H1 (cell line): ENCODE data around the gene PIGC. TPM values are rescaled to one million over a fixed set of nuclear protein-coding genes. Genes with fewer than 3 reads are reported as not detected.
A peak's percentile ranks its signal among the peaks of the same experiment; 100 is the strongest.

Experiments
- CTCF ChIA-PET: fragments of 300-600 bp; sonication (Branson Sonifier 250); formaldehyde crosslinking; loops from one replicate; lab custom pipeline; 2021; ENCODE audit not compliant: partially characterized antibody; lab: Charles Lee
- POLR2A ChIA-PET: fragments of 300-600 bp; sonication (Branson Sonifier 250); formaldehyde crosslinking; loops from one replicate; lab custom pipeline; 2021; ENCODE audit warnings: inconsistent platforms; ENCODE audit not compliant: partially characterized antibody; lab: Charles Lee
- DNase-seq, 2 experiments: peaks; one replicate each; pipeline versions ENCODE4 v3.0.0 to v3.0.0-alpha.2; 2010 to 2022; ENCODE audit warnings: low spot score in 2 of 2, low read depth in 1 of 2, mixed read lengths in 1 of 2
- FAIRE-seq: peaks from 2 replicates; lab custom pipeline; 2011; peaks lifted over from hg19 to GRCh38; lab: Jason Lieb, UNC
- H2AFZ ChIP-seq: 2 replicates; pipeline ENCODE4 v1.8.1; 2012; ENCODE audit warnings: low read length, inconsistent platforms
- H2AK5ac ChIP-seq: 2 replicates; pipeline ENCODE4 v1.6.1; 2013; ENCODE audit warnings: low read depth, low read length
- H2BK120ac ChIP-seq: replicated peaks from 2 replicates; pipeline ENCODE3; 2013; ENCODE audit warnings: low read depth, low read length, inconsistent platforms
- H2BK12ac ChIP-seq: 2 replicates; pipeline ENCODE4 v1.6.1; 2013; ENCODE audit warnings: low read depth, low read length
- H2BK15ac ChIP-seq: 2 replicates; pipeline ENCODE4 v1.6.1; 2013; ENCODE audit warnings: low read length
- H2BK20ac ChIP-seq: 2 replicates; pipeline ENCODE4 v1.6.1; 2013; ENCODE audit warnings: low read length
- H2BK5ac ChIP-seq: 2 replicates; pipeline ENCODE4 v1.6.1; 2013; ENCODE audit warnings: low read depth, low read length
- H3K14ac ChIP-seq: 2 replicates; pipeline ENCODE4 v1.6.1; 2013; ENCODE audit warnings: inconsistent platforms; ENCODE audit not compliant: insufficient read length
- H3K18ac ChIP-seq: 2 replicates; pipeline ENCODE4 v1.6.1; 2013; ENCODE audit warnings: low read length; ENCODE audit errors: extremely low read depth
- H3K23ac ChIP-seq: 2 replicates; pipeline ENCODE4 v1.6.1; 2013; ENCODE audit warnings: inconsistent platforms; ENCODE audit not compliant: insufficient read length
- H3K23me2 ChIP-seq: 2 replicates; pipeline ENCODE4 v1.6.1; 2013; ENCODE audit warnings: low read depth, low read length
- H3K27ac ChIP-seq: 2 replicates; pipeline ENCODE4 v1.6.1; 2011; ENCODE audit warnings: low read depth, low read length, inconsistent platforms
- H3K27me3 ChIP-seq, 4 experiments: replicated peaks in 1 of 4; 1 replicate in 1 of 4; 2 replicates in 3 of 4; pipeline versions ENCODE4 v1.6.1 to v1.8.1; 2011 to 2013; ENCODE audit warnings: low read length in 3 of 4, mild to moderate bottlenecking in 3 of 4, inconsistent platforms in 2 of 4, mixed read lengths in 2 of 4, moderate library complexity in 1 of 4; ENCODE audit not compliant: control insufficient read depth in 3 of 4, insufficient read depth in 3 of 4; ENCODE audit errors: extremely low read depth in 1 of 4
- H3K36me3 ChIP-seq, 4 experiments: 2 replicates each; pipeline versions ENCODE4 v1.6.1 to v1.8.1; 2011 to 2013; ENCODE audit warnings: mild to moderate bottlenecking in 4 of 4, low read length in 3 of 4, moderate library complexity in 2 of 4, control low read depth in 1 of 4, inconsistent platforms in 1 of 4; ENCODE audit not compliant: insufficient read depth in 4 of 4, control insufficient read depth in 2 of 4
- H3K4ac ChIP-seq: replicated peaks from 2 replicates; pipeline ENCODE3; 2013; ENCODE audit warnings: low read length, low read depth, mixed read lengths, inconsistent platforms; ENCODE audit not compliant: insufficient read length
- H3K4me1 ChIP-seq, 4 experiments: replicated peaks in 1 of 4; 1 replicate in 1 of 4; 2 replicates in 3 of 4; pipeline versions ENCODE4 v1.6.1 to v1.8.1; 2011 to 2013; ENCODE audit warnings: low read length in 3 of 4, inconsistent platforms in 2 of 4, mixed read lengths in 1 of 4; ENCODE audit not compliant: insufficient read depth in 4 of 4, control insufficient read depth in 3 of 4
- H3K4me2 ChIP-seq, 2 experiments: 2 replicates each; pipeline versions ENCODE4 v1.6.1 to v1.8.1; 2011 to 2013; ENCODE audit warnings: low read depth in 2 of 2, low read length in 2 of 2, control low read depth in 1 of 2, inconsistent platforms in 1 of 2, mild to moderate bottlenecking in 1 of 2; ENCODE audit not compliant: insufficient read depth in 1 of 2
- H3K4me3 ChIP-seq, 4 experiments: fragments of 200-600, 300-600 bp in 1 of 4; sonication (generic), shearing (Covaris generic), sonication (Bioruptor Twin) in 1 of 4; 2 replicates each; pipeline versions ENCODE4 v1.5.1 to v1.8.1; 2011 to 2016; ENCODE audit warnings: low read length in 4 of 4, low read depth in 3 of 4, control low read depth in 2 of 4, inconsistent platforms in 2 of 4, mild to moderate bottlenecking in 2 of 4, mixed read lengths in 1 of 4, moderate library complexity in 1 of 4; ENCODE audit not compliant: insufficient read depth in 2 of 4; ENCODE audit errors: extremely low read depth in 1 of 4
- H3K56ac ChIP-seq: replicated peaks from 2 replicates; pipeline ENCODE3; 2013; ENCODE audit warnings: low read depth, mild to moderate bottlenecking, mixed read lengths, low read length, inconsistent platforms; ENCODE audit not compliant: insufficient read length
- H3K79me1 ChIP-seq: 2 replicates; pipeline ENCODE4 v1.6.1; 2013; ENCODE audit warnings: low read depth, low read length, control low read depth
- H3K79me2 ChIP-seq, 2 experiments: 2 replicates each; pipeline versions ENCODE4 v1.6.1 to v1.8.1; 2012 to 2013; ENCODE audit warnings: low read length in 2 of 2, mild to moderate bottlenecking in 2 of 2, inconsistent platforms in 1 of 2; ENCODE audit not compliant: insufficient read depth in 2 of 2, control insufficient read depth in 1 of 2
- H3K9ac ChIP-seq, 4 experiments: replicated peaks in 1 of 4; 1 replicate in 1 of 4; 2 replicates in 3 of 4; pipeline versions ENCODE4 v1.6.1 to v1.8.1; 2011 to 2013; ENCODE audit warnings: low read depth in 3 of 4, low read length in 3 of 4, control low read depth in 2 of 4, mild to moderate bottlenecking in 2 of 4, moderate library complexity in 2 of 4, inconsistent platforms in 1 of 4; ENCODE audit errors: extremely low read depth in 1 of 4
- H3K9me3 ChIP-seq, 2 experiments: 2 replicates each; pipeline versions ENCODE4 v1.6.1 to v1.8.1; 2012 to 2013; ENCODE audit warnings: mild to moderate bottlenecking in 2 of 2, moderate library complexity in 2 of 2, control low read depth in 1 of 2, inconsistent platforms in 1 of 2, low read depth in 1 of 2, low read length in 1 of 2, mixed read lengths in 1 of 2; ENCODE audit not compliant: insufficient read depth in 2 of 2
- H4K20me1 ChIP-seq, 2 experiments: replicated peaks in 1 of 2; 2 replicates each; pipeline versions ENCODE3 to v1.8.1; 2011 to 2013; ENCODE audit warnings: inconsistent platforms in 2 of 2, low read length in 2 of 2, mild to moderate bottlenecking in 1 of 2; ENCODE audit not compliant: insufficient read depth in 2 of 2, control insufficient read depth in 1 of 2
- H4K5ac ChIP-seq: 2 replicates; pipeline ENCODE4 v1.6.1; 2013; ENCODE audit warnings: low read length, low read depth, mixed read lengths, inconsistent platforms; ENCODE audit not compliant: insufficient read length
- H4K8ac ChIP-seq: 2 replicates; pipeline ENCODE4 v1.8.0; 2013; ENCODE audit warnings: mild to moderate bottlenecking, moderate library complexity, low read length, inconsistent platforms; ENCODE audit not compliant: insufficient read depth; ENCODE audit errors: extremely low read depth
- H4K91ac ChIP-seq: replicated peaks from 2 replicates; pipeline ENCODE3; 2013; ENCODE audit warnings: low read length, mixed read lengths, inconsistent platforms; ENCODE audit not compliant: insufficient read length
- EP300 ChIP-seq, 2 experiments: IDR thresholded peaks; 1 replicate in 1 of 2; 2 replicates in 1 of 2; pipeline ENCODE4 v1.6.1; 2011 to 2012; ENCODE audit warnings: low read depth in 2 of 2, low read length in 2 of 2, mild to moderate bottlenecking in 2 of 2, borderline replicate concordance in 1 of 2, inconsistent platforms in 1 of 2, moderate library complexity in 1 of 2
- WGBS, 2 experiments: shearing (Covaris generic) in 1 of 2; methylation state at CpG; one replicate each; pipeline versions ENCODE4 v1.1.6 to v1.1.7; 2013 to 2015; ENCODE audit warnings: low lambda C conversion rate in 2 of 2, mixed read lengths in 2 of 2, inconsistent platforms in 1 of 2, low coverage in 1 of 2, missing lambda C conversion rate in 1 of 2; ENCODE audit not compliant: insufficient replicate concordance in 2 of 2, insufficient coverage in 1 of 2, insufficient read length in 1 of 2; ENCODE audit errors: extremely low coverage in 1 of 2, missing lambda C conversion rate in 1 of 2; 5-methylcytosine and 5-hydroxymethylcytosine counted together
- polyA plus RNA-seq, 7 experiments: library from polyadenylated mRNA; depleted of rRNA in 3 of 7; stranded (reverse) in 5 of 7; unstranded in 2 of 7; fragments of >200 nt in 5 of 7; fragments of 200-250 nt in 2 of 7; gene quantifications; 1 replicate in 5 of 7; 2 replicates in 1 of 7; 4 replicates in 1 of 7; pipeline versions ENCODE4 v1.2.1 to v1.2.3, GENCODE V29; 2011 to 2013; ENCODE audit warnings: missing spikeins in 2 of 7, mixed read lengths in 2 of 7
- total RNA-seq: library from RNA; stranded (reverse); fragmentation: NEBNext Ultra II Directional; extraction: Animal tissue kit (Norgen Biotek cat#: 25700); gene quantifications from 2 replicates; pipeline ENCODE4 v1.2.1, GENCODE V29; 2021

The PIGC gene
- total and polyA plus RNA-seq, 2 of the 8 experiments (the other 6 are each of a cell fraction or from before 2014, with no cell fraction given) = 21.0 to 39.3 TPM

GRCh38 chr1:172416496-172417035 is 27.3 kb downstream of the PIGC start:
- H3K4me3 ChIP-seq = no peak overlapping the region
- no peak overlapping the region for H3K9ac ChIP-seq
- no peak overlapping the region for H3K23ac ChIP-seq
- no peak overlapping the region for H4K91ac ChIP-seq
- no peak for DNase-seq
- H4K8ac ChIP-seq = no peak overlapping the region
- H2AFZ ChIP-seq = no peak overlapping the region
- no peaks in the 10 kb centered on the region for H3K27me3 ChIP-seq
- H3K4me2 ChIP-seq = no peak overlapping the region
- H2AK5ac ChIP-seq = no peak overlapping the region
- no peak overlapping the region for H2BK5ac ChIP-seq
- no peak overlapping the region for H2BK120ac ChIP-seq
- H3K36me3 ChIP-seq = no peaks in the 10 kb centered on the region
- no peaks in the 10 kb centered on the region for H3K79me2 ChIP-seq
- no peak overlapping the region for H3K14ac ChIP-seq
- no peaks in the 10 kb centered on the region for H3K9me3 ChIP-seq
- H3K4ac ChIP-seq = no peak overlapping the region
- no peak overlapping the region for H3K18ac ChIP-seq
- no peak overlapping the region for H2BK12ac ChIP-seq
- H3K56ac ChIP-seq = no peak overlapping the region
- H3K4me1 ChIP-seq = peaks cover 0 to 5% (median under 1%) of the 10 kb centered on the region in 4 experiments; a peak in 2 of 7 replicates
- H3K79me1 ChIP-seq = no peaks in the 10 kb centered on the region
- ChIA-PET POLR2A (interaction anchor here (1.0 kb wide), 1 partner anchor 57 kb away, joined by 3 read pairs; no protein-coding TSS in a partner anchor), CTCF (interaction anchor here (0.6 to 6.1 kb wide), 12 partner anchors 10 to 606 kb away, joined by 3 to 32 read pairs (median 4); partner anchors contain the start of gene PIGC)
- H4K5ac ChIP-seq = no peak overlapping the region
- 79% methylated on average over 4 of the region's 4 CpGs; no CpG with 5 or more reads in 1 of the 2 experiments for WGBS, 2 experiments
- FAIRE-seq = no peak
- no peaks in the 10 kb centered on the region; the same call in 1 of the 2 replicates for H3K23me2 ChIP-seq
- H2BK20ac ChIP-seq = no peak overlapping the region
- no peak overlapping the region for H3K27ac ChIP-seq
- H2BK15ac ChIP-seq = no peak overlapping the region
- no peaks in the 10 kb centered on the region for H4K20me1 ChIP-seq
- peak in 1 of 2 experiments; percentile 15; a peak in 1 of 3 replicates for TF ChIP-seq EP300 (IDR thresholded peaks at IDR 0.05; ENCODE audit: borderline replicate concordance in 1 of 2, low read depth in 2 of 2, low read length in 2 of 2)
